Measurements from ENCODE around the gene GP1BA. TPM values are rescaled to one million over a fixed set of nuclear protein-coding genes. Genes with fewer than 3 reads are reported as not detected.
A peak's percentile ranks its signal among the peaks of the same experiment; 100 is the strongest.

GP1BA gene
- total and polyA plus RNA-seq, 2 of the 8 experiments (the other 6 are each of a cell fraction or from before 2014, with no cell fraction given): not detected

GRCh38 chr17:4945176-4945943 lies 13.3 kb downstream of the GP1BA start (continued):
- no peak for TF ChIP-seq EZH2 (IDR thresholded peaks at IDR 0.05; ENCODE audit: low read depth, low read length, severe bottlenecking)
- TF ChIP-seq CBX5 (IDR thresholded peaks at IDR 0.05; ENCODE audit: low read depth, low read length): no peak
- no peak for TF ChIP-seq BACH1 (IDR thresholded peaks at IDR 0.05; ENCODE audit: low read length)
- TF ChIP-seq JUN (IDR thresholded peaks at IDR 0.05; ENCODE audit: low read depth, low read length): no peak
- peak in 1 of 2 experiments; percentile 80; a peak in 1 of 3 replicates for TF ChIP-seq POLR2A (IDR thresholded peaks at IDR 0.05; ENCODE audit: control extremely low read depth in 1 of 2, low read depth in 2 of 2, low read length in 2 of 2)
- TF ChIP-seq EP300 (IDR thresholded peaks at IDR 0.05; ENCODE audit: borderline replicate concordance in 1 of 2, low read depth in 2 of 2, low read length in 2 of 2): no peak
- TF ChIP-seq HDAC2 (IDR thresholded peaks at IDR 0.05; ENCODE audit: borderline replicate concordance in 1 of 2, low read depth in 2 of 2, low read length in 2 of 2): no peak
- no peak for TF ChIP-seq KDM1A (IDR thresholded peaks at IDR 0.05; ENCODE audit: borderline replicate concordance, low read length)
- no peak for TF ChIP-seq BCL11A (IDR thresholded peaks at IDR 0.05; ENCODE audit: low read depth in 2 of 2, low read length in 2 of 2)
- no peak for TF ChIP-seq USF2 (IDR thresholded peaks at IDR 0.05; ENCODE audit: low read length)
- peak; percentile 63; the same call in 1 of the 2 replicates for TF ChIP-seq SP1 (IDR thresholded peaks at IDR 0.05; ENCODE audit: low read depth, low read length)
- TF ChIP-seq EGR1 (IDR thresholded peaks at IDR 0.05; ENCODE audit: borderline replicate concordance, low read depth, low read length): no peak
- TF ChIP-seq CHD2 (IDR thresholded peaks at IDR 0.05; ENCODE audit: low read length): no peak
- peak; percentile 83 for TF ChIP-seq JUND (IDR thresholded peaks at IDR 0.05; ENCODE audit: low read length)
- peak; percentile 95; the same call in 1 of the 2 replicates for TF ChIP-seq POLR2AphosphoS5 (IDR thresholded peaks at IDR 0.05; ENCODE audit: low read depth, low read length)
- TF ChIP-seq CTBP2 (IDR thresholded peaks at IDR 0.05; ENCODE audit: borderline replicate concordance, insufficient read depth, insufficient read length, low read length): no peak
- no peak for TF ChIP-seq KDM4A (IDR thresholded peaks at IDR 0.05; ENCODE audit: low read depth, low read length, severe bottlenecking)
